Adrenal gland (tissue), 12 donors: ENCODE results near the gene KMT5C. TPM values are rescaled to one million over a fixed set of nuclear protein-coding genes. Genes with fewer than 3 reads are reported as not detected.

Experiments used
- DNase-seq, 7 donors: peaks; one replicate each; pipeline ENCODE4 v3.0.0-alpha.2; 2019 to 2020
- H3K27ac ChIP-seq, 5 donors: fragments of 200-600 bp; sonication (generic) in 4 of 5; 1 replicate in 3 of 5; 2 replicates in 2 of 5; pipeline versions ENCODE4 v1.5.1 to v1.8.0; 2016 to 2020; ENCODE audit warnings: mild to moderate bottlenecking in 1 of 5
- H3K27me3 ChIP-seq: fragments of 200-600 bp; 2 replicates; pipeline ENCODE4 v1.8.0; 2021
- H3K36me3 ChIP-seq, 2 donors: fragments of 200-600 bp; replicated peaks in 1 of 2; 1 replicate in 1 of 2; 2 replicates in 1 of 2; pipeline versions ENCODE4 v1.5.1 to v1.8.0; 2018 to 2022
- H3K4me1 ChIP-seq, 2 donors: fragments of 200-600 bp; replicated peaks in 1 of 2; 1 replicate in 1 of 2; 2 replicates in 1 of 2; pipeline versions ENCODE4 v1.5.1 to v1.8.0; 2018 to 2021
- H3K4me3 ChIP-seq, 4 donors: fragments of 200-600 bp; sonication (generic) in 3 of 4; one replicate each; pipeline ENCODE4 v1.5.1; 2016 to 2018
- H3K9me3 ChIP-seq, 3 donors: fragments of 200-600 bp; sonication (generic) in 1 of 3; replicated peaks in 1 of 3; 1 replicate in 2 of 3; 2 replicates in 1 of 3; pipeline versions ENCODE4 v1.5.1 to v1.8.0; 2016 to 2021
- CTCF ChIP-seq, 6 experiments: fragments of 450-650 bp in 4 of 6; fragments of 200-600 bp in 2 of 6; sonication (generic) in 1 of 6; IDR thresholded peaks; 1 replicate in 5 of 6; 2 replicates in 1 of 6; pipeline versions ENCODE4 v1.5.1 to v1.8.0; 2016 to 2021; ENCODE audit warnings: antibody characterized with exemption in 6 of 6, mild to moderate bottlenecking in 2 of 6, moderate library complexity in 1 of 6
- POLR2A ChIP-seq, 2 donors: fragments of 450-650 bp; IDR thresholded peaks; one replicate each; pipeline ENCODE4 v1.6.1; 2017; ENCODE audit warnings: antibody characterized with exemption in 2 of 2, mild to moderate bottlenecking in 2 of 2, moderate library complexity in 1 of 2
- WGBS, 4 donors: extraction: QIAGEN DNeasy Blood & Tissue Kit in 2 of 4; methylation state at CpG; one replicate each; pipeline versions ENCODE4 v1.1.5 to v1.1.7; 2013 to 2017; 5-methylcytosine and 5-hydroxymethylcytosine counted together
- intact Hi-C, 2 donors: fragments of 100-400 bp; cut with DNase I; formaldehyde crosslinking; loops; one replicate each; pipeline versions ENCODE4 v1.14.1 to v1.15.0; 2022 to 2023
- polyA plus RNA-seq, 3 donors: library from polyadenylated mRNA; stranded (reverse); fragments of 200-250 nt in 2 of 3; fragments of 350-450 nt in 1 of 3; fragmentation: Illumina TruSeq in 1 of 3; extraction: RNeasy Lipid Tissue Mini Kit (QIAGEN cat#74804) in 1 of 3; gene quantifications; one replicate each; pipeline ENCODE4 v1.2.3, GENCODE V29; 2013 to 2014
- total RNA-seq, 9 donors: library from RNA; depleted of rRNA in 4 of 9; stranded (reverse); fragments of >200 nt in 4 of 9; fragments of 120-200 nt in 1 of 9; fragmentation: NEBNext Ultra II Directional in 1 of 9; extraction: Animal tissue kit (Norgen Biotek cat#: 25700) in 1 of 9; gene quantifications; one replicate each; pipeline versions ENCODE4 v1.1.0 to v1.2.4, GENCODE V29; 2013 to 2023
- donor health status: healthy with polysubstance abuse.
- donor health status: Bipolar disorder and iron deficiency.
- donor health status: DM: yes; HTN: yes; CAD: no.
- donor health status: DM: no; HTN: no; CAD: no.
- donor health status: DM: no; HTN: no; CAD: no.
- donor health status: DM: yes; HTN: yes; CAD: no.

KMT5C gene
- total and polyA plus RNA-seq, 12 donors = 1.4 to 56.7 (median 15.4) TPM

- Histone ChIP-seq H3K27ac (no peak overlapping the region), H3K27me3 (no peaks in the 10 kb centered on the region), H3K4me1 (peaks cover 9 to 11% of the 10 kb centered on the region in 2 donors), H3K9me3 (no peaks in the 10 kb centered on the region), H3K4me3 (no peak overlapping the region), H3K36me3 (no peaks in the 10 kb centered on the region)
- intact Hi-C loops = no loop called here
- TF ChIP-seq POLR2A (IDR thresholded peaks at IDR 0.05) (no peak), CTCF (IDR thresholded peaks at IDR 0.05) (no peak)
- WGBS, 4 donors = 84 to 86% (median 85%) methylated on average over 16 to 19 of the region's 19 CpGs
- DNase-seq = no peak
Observed at GRCh38 chr19:55358493-55358892, 18.8 kb downstream of the KMT5C start.

- Histone ChIP-seq H3K9me3 (no peaks in the 10 kb centered on the region), H3K4me1 (peaks cover 2 to 5% of the 10 kb centered on the region in 2 donors), H3K27ac (no peak overlapping the region), H3K4me3 (no peak overlapping the region), H3K27me3 (no peaks in the 10 kb centered on the region), H3K36me3 (no peaks in the 10 kb centered on the region)
- WGBS, 4 donors = 68 to 81% (median 70%) methylated on average over 23 to 32 of the region's 32 CpGs
- TF ChIP-seq CTCF (IDR thresholded peaks at IDR 0.05) = no peak
- TF ChIP-seq POLR2A (IDR thresholded peaks at IDR 0.05) = no peak
- peak in 1 of 7 donors; percentile 29 for DNase-seq
- intact Hi-C loops = no loop called here
Observed at GRCh38 chr19:55358943-55359908, 19.6 kb downstream of the KMT5C start.

- WGBS, 4 donors = 88 to 95% (median 94%) methylated on average over 14 to 16 of the region's 16 CpGs
- TF ChIP-seq POLR2A (IDR thresholded peaks at IDR 0.05) (no peak), CTCF (IDR thresholded peaks at IDR 0.05) (no peak)
- H3K9me3 ChIP-seq = no peaks in the 10 kb centered on the region
- no peak overlapping the region for H3K27ac ChIP-seq
- H3K4me3 ChIP-seq = no peak overlapping the region
- no peaks in the 10 kb centered on the region for H3K4me1 ChIP-seq
- H3K27me3 ChIP-seq = no peaks in the 10 kb centered on the region
- no peak for DNase-seq
- intact Hi-C loops = no loop called here
- no peaks in the 10 kb centered on the region for H3K36me3 ChIP-seq
Observed at GRCh38 chr19:55360902-55361301, 21.2 kb downstream of the KMT5C start.

- Histone ChIP-seq H3K27ac (no peak overlapping the region), H3K9me3 (no peaks in the 10 kb centered on the region), H3K36me3 (no peaks in the 10 kb centered on the region), H3K4me1 (no peaks in the 10 kb centered on the region), H3K27me3 (no peaks in the 10 kb centered on the region), H3K4me3 (no peak overlapping the region)
- 72 to 84% (median 80%) methylated on average over 7 to 38 of the region's 38 CpGs for WGBS, 4 donors
- intact Hi-C loops = no loop called here
- TF ChIP-seq CTCF (IDR thresholded peaks at IDR 0.05) (no peak), POLR2A (IDR thresholded peaks at IDR 0.05) (no peak)
- no peak for DNase-seq
Observed at GRCh38 chr19:55362174-55362989, 22.7 kb downstream of the KMT5C start.
